ENCODE results near the gene SUSD4. TPM values are rescaled to one million over a fixed set of nuclear protein-coding genes. Genes with fewer than 3 reads are reported as not detected.

SUSD4 gene
- total RNA-seq, 5 donors from 2014 or later (not counting 1 experiment from before 2014, with no cell fraction given): 1.3 to 16.7 (median 6.4) TPM

GRCh38 chr1:223393275-223394214 lies 29.6 kb upstream of the SUSD4 start, which contains the start of gene CCDC185:
CCDC185 (plus strand) TSS chr1:223393415; CDS start chr1:223393476, 61 bp downstream.
- Mint-ChIP-seq H3K36me3 (no peaks in the 10 kb centered on the region), H3K4me1 (peaks cover 0 to 6% (median 3%) of the 10 kb centered on the region in 3 donors), H3K4me3 (peak within 1 kb of the TSS in 2 of 3 donors; percentile 20 to 49), H3K27me3 (peaks cover 23 to 37% of the 10 kb centered on the region in 2 donors), H3K9me3 (no peaks in the 10 kb centered on the region), H3K27ac (no peak within 1 kb of the TSS)
- ChIA-PET CTCF (interaction anchor here (0.5 to 0.6 kb wide), 2 partner anchors 59 to 84 kb away, joined by 3 to 6 read pairs; no protein-coding TSS in a partner anchor), POLR2A (no interaction called here)
- Histone ChIP-seq H3K9me3 (no peaks in the 10 kb centered on the region), H3K4me1 (ENCODE audit: control insufficient read depth in 1 of 2, extremely low read depth in 1 of 2, insufficient read depth in 2 of 2, low read length in 2 of 2) (peaks cover 6 to 13% of the 10 kb centered on the region in 2 experiments), H3K27me3 (replicated peaks in 1 of 2; ENCODE audit: control insufficient read depth in 2 of 2, extremely low read depth in 1 of 2, insufficient read depth in 2 of 2, low read length in 1 of 2) (peaks cover 7 to 33% of the 10 kb centered on the region in 2 experiments), H3K27ac (ENCODE audit: low read length) (no peak within 1 kb of the TSS), H3K4me3 (ENCODE audit: control insufficient read depth in 1 of 2, extremely low read depth in 1 of 2, low read length in 1 of 2) (peak within 1 kb of the TSS; percentile 17 to 69), H3K36me3 (ENCODE audit: control insufficient read depth in 2 of 2, extremely low read depth in 1 of 2, insufficient read depth in 1 of 2, low read length in 1 of 2) (no peaks in the 10 kb centered on the region)
- ATAC-seq (replicated peaks in 1 of 4) (peak in 1 of 4 experiments; percentile 51), DNase-seq (no peak)
- 25% methylated on average over 72 of the region's 73 CpGs for WGBS (ENCODE audit: insufficient coverage)

GRCh38 chr1:223390618-223391017 lies 26.6 kb upstream of the SUSD4 start:
- H3K27ac ChIP-seq (ENCODE audit: low read length): no peak overlapping the region
- peaks cover 0 to 6% (median 3%) of the 10 kb centered on the region in 3 donors for H3K4me1 Mint-ChIP-seq
- H3K4me3 Mint-ChIP-seq: no peak overlapping the region
- H3K36me3 ChIP-seq (ENCODE audit: control insufficient read depth in 2 of 2, extremely low read depth in 1 of 2, insufficient read depth in 1 of 2, low read length in 1 of 2): no peaks in the 10 kb centered on the region
- no peak overlapping the region for H3K4me3 ChIP-seq (ENCODE audit: control insufficient read depth in 1 of 2, extremely low read depth in 1 of 2, low read length in 1 of 2)
- no peak overlapping the region for H3K27ac Mint-ChIP-seq
- CTCF ChIA-PET: no interaction called here
- POLR2A ChIA-PET: no interaction called here
- no peaks in the 10 kb centered on the region for H3K36me3 Mint-ChIP-seq
- peaks cover 6 to 13% of the 10 kb centered on the region in 2 experiments for H3K4me1 ChIP-seq (ENCODE audit: control insufficient read depth in 1 of 2, extremely low read depth in 1 of 2, insufficient read depth in 2 of 2, low read length in 2 of 2)
- no peaks in the 10 kb centered on the region for H3K9me3 Mint-ChIP-seq
- no peaks in the 10 kb centered on the region for H3K9me3 ChIP-seq
- ATAC-seq (replicated peaks in 1 of 4) (no peak), DNase-seq (no peak)
- H3K27me3 ChIP-seq (replicated peaks in 1 of 2; ENCODE audit: control insufficient read depth in 2 of 2, extremely low read depth in 1 of 2, insufficient read depth in 2 of 2, low read length in 1 of 2): peaks cover 7 to 33% of the 10 kb centered on the region in 2 experiments
- H3K27me3 Mint-ChIP-seq: peaks cover 23 to 40% of the 10 kb centered on the region in 2 donors

DNA sequence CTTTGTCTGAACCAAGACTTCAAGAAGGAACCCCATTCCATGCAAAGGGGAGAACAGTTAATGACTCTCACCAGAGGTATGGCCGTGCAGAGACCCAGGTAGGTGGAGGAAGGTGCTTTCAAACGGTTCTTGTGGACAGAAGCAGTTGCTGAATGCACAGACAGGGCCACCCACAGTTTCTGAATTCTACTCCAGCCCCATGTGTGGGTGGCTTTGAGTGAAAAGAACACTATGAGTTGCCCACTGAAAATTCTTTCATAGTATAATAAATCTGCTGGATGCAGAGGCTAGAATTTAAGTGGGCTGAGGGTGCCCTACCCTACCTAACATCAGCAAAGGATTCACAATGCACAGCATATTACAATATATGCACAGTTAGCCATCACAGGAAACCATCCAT lies 22.0 kb upstream of the SUSD4 start:
- no peak overlapping the region for H3K27ac ChIP-seq (ENCODE audit: low read length)
- no peaks in the 10 kb centered on the region for H3K36me3 ChIP-seq (ENCODE audit: control insufficient read depth in 2 of 2, extremely low read depth in 1 of 2, insufficient read depth in 1 of 2, low read length in 1 of 2)
- H3K4me3 ChIP-seq (ENCODE audit: control insufficient read depth in 1 of 2, extremely low read depth in 1 of 2, low read length in 1 of 2): no peak overlapping the region
- H3K4me1 Mint-ChIP-seq: no peaks in the 10 kb centered on the region
- H3K4me3 Mint-ChIP-seq: no peak overlapping the region
- H3K4me1 ChIP-seq (ENCODE audit: control insufficient read depth in 1 of 2, extremely low read depth in 1 of 2, insufficient read depth in 2 of 2, low read length in 2 of 2): no peaks in the 10 kb centered on the region
- no peak for DNase-seq
- no peaks in the 10 kb centered on the region for H3K36me3 Mint-ChIP-seq
- peaks cover 2 to 3% of the 10 kb centered on the region in 2 experiments for H3K27me3 ChIP-seq (replicated peaks in 1 of 2; ENCODE audit: control insufficient read depth in 2 of 2, extremely low read depth in 1 of 2, insufficient read depth in 2 of 2, low read length in 1 of 2)
- ATAC-seq (replicated peaks in 1 of 4): no peak
- H3K9me3 Mint-ChIP-seq: no peaks in the 10 kb centered on the region
- WGBS (ENCODE audit: insufficient coverage): 60% methylated on average over 1 of the region's 2 CpGs
- peaks cover 6 to 23% of the 10 kb centered on the region in 2 donors for H3K27me3 Mint-ChIP-seq
- no peak overlapping the region for H3K27ac Mint-ChIP-seq
- ChIA-PET POLR2A (no interaction called here), CTCF (no interaction called here)
- H3K9me3 ChIP-seq: no peaks in the 10 kb centered on the region

DNA sequence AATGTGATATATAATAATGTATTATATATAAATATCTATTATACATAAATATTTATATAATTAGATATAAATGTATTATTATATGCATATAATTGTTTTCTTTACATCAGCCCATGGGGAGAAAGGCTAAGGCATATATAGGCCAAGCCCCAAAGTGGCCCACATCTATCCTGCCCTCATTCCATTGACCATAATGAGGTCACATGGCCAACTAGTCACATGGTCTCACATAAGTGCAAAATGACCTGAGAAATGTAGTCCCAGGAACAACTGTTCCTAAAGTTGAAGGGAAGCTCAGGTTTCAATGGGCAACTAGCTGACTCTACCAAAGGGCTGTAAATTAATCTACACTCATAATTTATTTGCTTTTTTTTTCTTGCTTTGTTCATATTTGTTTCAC lies 14.8 kb upstream of the SUSD4 start:
- Histone ChIP-seq H3K27me3 (replicated peaks in 1 of 2; ENCODE audit: control insufficient read depth in 2 of 2, extremely low read depth in 1 of 2, insufficient read depth in 2 of 2, low read length in 1 of 2) (peaks cover 0 to 10% of the 10 kb centered on the region in 2 experiments), H3K27ac (ENCODE audit: low read length) (no peak overlapping the region), H3K36me3 (ENCODE audit: control insufficient read depth in 2 of 2, extremely low read depth in 1 of 2, insufficient read depth in 1 of 2, low read length in 1 of 2) (no peaks in the 10 kb centered on the region), H3K4me3 (ENCODE audit: control insufficient read depth in 1 of 2, extremely low read depth in 1 of 2, low read length in 1 of 2) (no peak overlapping the region), H3K4me1 (ENCODE audit: control insufficient read depth in 1 of 2, extremely low read depth in 1 of 2, insufficient read depth in 2 of 2, low read length in 2 of 2) (no peaks in the 10 kb centered on the region), H3K9me3 (no peaks in the 10 kb centered on the region)
- no peaks in the 10 kb centered on the region for H3K4me1 Mint-ChIP-seq
- ChIA-PET CTCF (no interaction called here), POLR2A (no interaction called here)
- no peaks in the 10 kb centered on the region for H3K36me3 Mint-ChIP-seq
- no peak overlapping the region for H3K4me3 Mint-ChIP-seq
- no peak overlapping the region for H3K27ac Mint-ChIP-seq
- H3K9me3 Mint-ChIP-seq: peaks cover 5 to 12% (median 11%) of the 10 kb centered on the region in 3 donors
- no peak for DNase-seq
- H3K27me3 Mint-ChIP-seq: peaks cover 4 to 27% of the 10 kb centered on the region in 2 donors
- ATAC-seq (replicated peaks in 1 of 4): no peak

DNA sequence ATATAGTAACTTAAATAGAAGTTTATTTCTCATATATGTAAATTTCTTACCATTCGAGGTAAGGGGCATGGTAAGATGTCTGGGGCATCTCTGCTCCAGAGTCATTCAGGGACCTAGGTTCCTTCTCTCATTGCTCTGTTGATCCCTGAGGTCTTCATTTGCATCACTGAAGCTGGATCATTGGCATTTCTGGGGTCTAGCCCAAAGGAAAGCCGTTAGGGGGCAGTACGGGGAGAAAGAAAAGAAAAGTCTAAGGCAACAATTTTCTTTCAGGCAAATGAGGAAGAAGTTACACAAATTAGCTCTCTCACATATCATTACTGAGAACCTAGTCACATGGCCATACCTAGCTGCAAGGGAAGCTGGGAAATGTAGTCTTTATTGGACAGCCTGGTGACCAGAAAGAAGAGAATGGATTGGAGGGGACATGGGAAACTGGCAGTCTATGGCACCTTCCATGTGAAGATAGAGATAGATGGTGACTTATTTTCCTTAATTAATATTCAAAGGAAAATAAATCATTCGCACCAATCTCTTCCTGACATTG lies 10.2 kb upstream of the SUSD4 start:
- Histone ChIP-seq H3K36me3 (ENCODE audit: control insufficient read depth in 2 of 2, extremely low read depth in 1 of 2, insufficient read depth in 1 of 2, low read length in 1 of 2) (no peaks in the 10 kb centered on the region), H3K27me3 (replicated peaks in 1 of 2; ENCODE audit: control insufficient read depth in 2 of 2, extremely low read depth in 1 of 2, insufficient read depth in 2 of 2, low read length in 1 of 2) (peaks cover 0 to 12% of the 10 kb centered on the region in 2 experiments), H3K27ac (ENCODE audit: low read length) (no peak overlapping the region), H3K4me3 (ENCODE audit: control insufficient read depth in 1 of 2, extremely low read depth in 1 of 2, low read length in 1 of 2) (no peak overlapping the region), H3K4me1 (ENCODE audit: control insufficient read depth in 1 of 2, extremely low read depth in 1 of 2, insufficient read depth in 2 of 2, low read length in 2 of 2) (no peaks in the 10 kb centered on the region), H3K9me3 (no peaks in the 10 kb centered on the region)
- DNase-seq (no peak), ATAC-seq (replicated peaks in 1 of 4) (no peak)
- Mint-ChIP-seq H3K4me3 (no peak overlapping the region), H3K27ac (no peak overlapping the region), H3K9me3 (peaks cover 5 to 14% (median 11%) of the 10 kb centered on the region in 3 donors), H3K36me3 (no peaks in the 10 kb centered on the region), H3K4me1 (peaks cover 0 to 3% (median 0%) of the 10 kb centered on the region in 3 donors), H3K27me3 (peaks cover 4 to 26% of the 10 kb centered on the region in 2 donors)
- ChIA-PET POLR2A (interaction anchor here in 1 of 2 donors (0.7 kb wide), 1 partner anchor 13 kb away, joined by 3 read pairs; no protein-coding TSS in a partner anchor), CTCF (no interaction called here)
- 83% methylated on average over 1 of the region's 4 CpGs for WGBS (ENCODE audit: insufficient coverage)

DNA sequence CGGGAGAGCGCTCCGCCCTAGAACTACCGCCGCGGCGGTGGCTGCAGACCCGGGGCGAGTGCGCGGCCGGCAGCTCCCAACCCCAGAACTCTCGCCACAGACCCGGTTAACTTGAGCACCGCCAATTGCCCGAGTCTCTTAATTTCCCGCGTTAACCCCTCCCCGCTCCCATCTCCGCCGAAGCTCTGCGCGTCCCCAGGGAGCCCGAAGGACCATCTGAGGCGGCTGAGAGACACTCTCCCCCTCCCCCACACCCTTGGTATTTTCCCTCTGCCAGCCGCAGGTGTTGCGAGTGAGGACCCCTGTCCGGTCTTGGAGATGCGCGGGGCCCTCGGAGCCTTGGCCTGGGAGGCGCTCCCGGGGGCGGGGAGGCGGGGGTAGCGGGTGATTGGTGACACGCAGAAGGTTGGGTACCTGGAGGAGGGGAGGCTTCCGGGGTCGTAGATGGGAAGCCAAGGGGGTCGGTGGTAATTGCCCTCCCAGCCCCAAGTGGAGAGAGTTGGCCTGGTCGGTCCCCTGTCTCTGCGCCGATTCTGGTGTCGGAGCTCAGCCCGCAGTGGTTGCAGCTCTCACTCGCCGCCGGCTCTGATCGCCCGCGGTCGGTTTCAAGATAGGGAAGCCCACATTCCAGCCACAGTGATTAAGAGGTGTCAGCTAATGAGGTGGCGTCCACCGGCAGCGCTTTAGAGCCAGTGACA lies 858 bp upstream of the SUSD4 start:
- POLR2A ChIA-PET: no interaction called here
- WGBS (ENCODE audit: insufficient coverage): 4% methylated on average over 46 of the region's 55 CpGs

More for the DNA sequence above, 858 bp upstream of the SUSD4 start:
- Mint-ChIP-seq H3K9me3 (no peaks in the 10 kb centered on the region), H3K27ac (peak overlapping the region in 1 of 2 donors; percentile 34), H3K4me3 (peak overlapping the region; percentile 73 to 78 (median 76)), H3K4me1 (peaks cover 14 to 29% (median 21%) of the 10 kb centered on the region in 3 donors), H3K27me3 (peaks cover 0 to 4% of the 10 kb centered on the region in 2 donors), H3K36me3 (no peaks in the 10 kb centered on the region)
- no peak overlapping the region for H3K27ac ChIP-seq (ENCODE audit: low read length)
- CTCF ChIA-PET: interaction anchor here (0.6 to 1.8 kb wide), 5 partner anchors 64 to 237 kb away, joined by 3 to 14 read pairs (median 3); no protein-coding TSS in a partner anchor
- no peaks in the 10 kb centered on the region for H3K36me3 ChIP-seq (ENCODE audit: control insufficient read depth in 2 of 2, extremely low read depth in 1 of 2, insufficient read depth in 1 of 2, low read length in 1 of 2)
- H3K4me1 ChIP-seq (ENCODE audit: control insufficient read depth in 1 of 2, extremely low read depth in 1 of 2, insufficient read depth in 2 of 2, low read length in 2 of 2): peaks cover 13 to 24% of the 10 kb centered on the region in 2 experiments
- ATAC-seq (replicated peaks in 1 of 4) (no peak), DNase-seq (peak in 9 of 35 experiments; percentile 8 to 29 (median 13))
- H3K27me3 ChIP-seq (replicated peaks in 1 of 2; ENCODE audit: control insufficient read depth in 2 of 2, extremely low read depth in 1 of 2, insufficient read depth in 2 of 2, low read length in 1 of 2): peaks cover 0 to 20% of the 10 kb centered on the region in 2 experiments
- no peaks in the 10 kb centered on the region for H3K9me3 ChIP-seq
- peak overlapping the region; percentile 50 to 64 for H3K4me3 ChIP-seq (ENCODE audit: control insufficient read depth in 1 of 2, extremely low read depth in 1 of 2, low read length in 1 of 2)
